ENCODE data around the gene TCF7L2. TPM values are rescaled to one million over a fixed set of nuclear protein-coding genes. Genes with fewer than 3 reads are reported as not detected.
"Not testable (repeated sequence)": the region's sequence is repeated elsewhere in the genome, so short reads cannot be mapped to it uniquely, and the experiment has no call there.

TCF7L2 gene
- total RNA-seq, 1 donor from 2014 or later = 0.21 TPM

- H3K27me3 Mint-ChIP-seq = no peaks in the 10 kb centered on the region
Measured at GRCh38 chr10:113061054-113061430, 111.0 kb downstream of the TCF7L2 start.

DNA sequence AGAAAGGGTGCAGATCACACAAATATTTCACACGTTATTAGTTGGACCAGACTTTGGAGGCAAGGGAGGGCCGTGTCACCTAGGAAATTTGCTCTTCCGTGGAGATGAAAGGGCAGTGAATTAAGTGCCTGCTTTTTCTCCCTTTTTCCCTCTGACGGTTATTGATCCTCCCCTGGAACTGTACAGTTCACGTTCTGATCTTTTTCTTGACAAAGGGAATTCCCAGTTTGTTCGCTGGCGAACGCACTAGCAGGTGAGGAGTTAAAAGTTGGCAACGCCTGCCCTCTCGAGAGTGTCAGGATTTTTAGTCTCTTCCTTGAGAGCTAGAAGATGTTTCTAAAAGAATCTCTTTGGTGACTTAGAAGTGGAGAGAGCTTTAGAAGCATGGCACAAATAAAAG lies 111.5 kb downstream of the TCF7L2 start:
- no peak for DNase-seq
- H3K4me1 Mint-ChIP-seq = no peaks in the 10 kb centered on the region
- no peak overlapping the region for H3K27ac Mint-ChIP-seq
- intact Hi-C loops (cut with micrococcal nuclease) = no loop called here
- H3K9me3 Mint-ChIP-seq = no peaks in the 10 kb centered on the region
- no peaks in the 10 kb centered on the region for H3K27me3 Mint-ChIP-seq
- H3K36me3 Mint-ChIP-seq (ENCODE audit: low read depth) = no peaks in the 10 kb centered on the region
- no peak overlapping the region for H3K4me3 Mint-ChIP-seq

More at GRCh38 chr10:113061054-113061430, 111.0 kb downstream of the TCF7L2 start:
- no peak overlapping the region for H3K27ac Mint-ChIP-seq
- no peak overlapping the region for H3K4me3 Mint-ChIP-seq
- intact Hi-C loops (cut with micrococcal nuclease) = no loop called here
- H3K4me1 Mint-ChIP-seq = no peaks in the 10 kb centered on the region
- no peaks in the 10 kb centered on the region for H3K36me3 Mint-ChIP-seq (ENCODE audit: low read depth)
- H3K9me3 Mint-ChIP-seq = no peaks in the 10 kb centered on the region
- DNase-seq = no peak

DNA sequence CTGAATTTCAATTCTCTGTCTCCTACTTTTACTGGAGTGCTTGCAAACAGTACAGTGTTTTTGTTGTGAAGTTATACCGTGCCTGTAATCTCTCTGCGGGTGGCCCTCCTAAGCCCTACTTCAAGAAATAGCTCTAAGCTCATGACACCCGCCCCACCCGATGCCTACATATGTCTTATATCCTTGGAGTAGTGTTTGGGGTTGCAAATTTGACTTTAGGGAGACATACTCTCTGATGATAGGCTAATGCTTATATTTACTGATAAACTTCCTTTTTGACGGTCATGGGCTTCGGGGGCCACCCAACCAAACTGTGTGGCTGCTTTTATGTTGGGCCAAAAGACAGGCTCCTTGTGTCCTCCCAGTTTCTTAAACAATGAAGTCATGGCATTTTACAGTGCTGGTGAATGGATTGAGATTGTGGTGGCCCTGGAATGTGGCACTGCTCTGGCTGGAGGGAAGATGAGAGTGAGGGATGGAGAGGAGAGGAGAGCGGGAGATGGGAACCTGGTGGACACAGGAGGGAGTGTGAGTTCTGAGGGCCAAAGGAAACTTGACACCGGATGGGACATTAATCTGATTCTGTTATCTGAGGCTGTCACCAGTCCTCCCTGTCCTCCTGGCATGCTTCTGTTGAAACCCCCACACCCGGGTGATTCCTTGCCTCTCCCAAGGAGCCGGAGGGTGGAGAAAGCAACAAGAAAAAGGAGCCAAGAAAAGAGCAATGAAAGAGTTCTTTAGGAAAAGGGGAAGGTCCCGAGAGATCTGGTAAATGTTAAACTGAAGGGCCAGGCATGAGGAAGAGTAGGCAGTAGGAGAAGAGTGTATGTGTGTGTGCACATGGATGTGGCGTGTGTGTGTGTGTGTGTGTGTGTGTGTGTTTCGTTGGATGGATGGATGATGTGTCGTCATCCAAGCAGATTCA lies 113.3 kb downstream of the TCF7L2 start:
- Mint-ChIP-seq H3K27ac (no peak overlapping the region), H3K9me3 (no peaks in the 10 kb centered on the region)
- intact Hi-C loops (cut with micrococcal nuclease) = no loop called here

GRCh38 chr10:113064039-113064438 lies 114.0 kb downstream of the TCF7L2 start:
- no peaks in the 10 kb centered on the region for H3K36me3 Mint-ChIP-seq (ENCODE audit: low read depth)
- no peak overlapping the region for H3K4me3 Mint-ChIP-seq

More for the DNA sequence above, 113.3 kb downstream of the TCF7L2 start:
- DNase-seq = no peak
- H3K4me1 Mint-ChIP-seq = no peaks in the 10 kb centered on the region
- H3K4me3 Mint-ChIP-seq = no peak overlapping the region
- no peaks in the 10 kb centered on the region for H3K36me3 Mint-ChIP-seq (ENCODE audit: low read depth)
- peaks cover 2% of the 10 kb centered on the region for H3K27me3 Mint-ChIP-seq

GRCh38 chr10:113066120-113066519 lies 116.1 kb downstream of the TCF7L2 start:
- not testable (repeated sequence) for H3K27ac Mint-ChIP-seq, H3K27me3 Mint-ChIP-seq

More at GRCh38 chr10:113064039-113064438, 114.0 kb downstream of the TCF7L2 start:
- no peak overlapping the region for H3K27ac Mint-ChIP-seq
- H3K27me3 Mint-ChIP-seq = peaks cover 2% of the 10 kb centered on the region
- H3K4me1 Mint-ChIP-seq = no peaks in the 10 kb centered on the region
- intact Hi-C loops (cut with micrococcal nuclease) = no loop called here
- no peak for DNase-seq
- no peaks in the 10 kb centered on the region for H3K9me3 Mint-ChIP-seq

GRCh38 chr10:113066561-113067312 lies 116.7 kb downstream of the TCF7L2 start:
- Mint-ChIP-seq H3K9me3 (no peaks in the 10 kb centered on the region), H3K27ac (no peak overlapping the region), H3K4me3 (no peak overlapping the region), H3K4me1 (no peaks in the 10 kb centered on the region), H3K27me3 (peaks cover 3% of the 10 kb centered on the region), H3K36me3 (ENCODE audit: low read depth) (no peaks in the 10 kb centered on the region)
- no peak for DNase-seq
- intact Hi-C loops (cut with micrococcal nuclease) = no loop called here

More at GRCh38 chr10:113066120-113066519, 116.1 kb downstream of the TCF7L2 start:
- H3K4me1 Mint-ChIP-seq; H3K36me3 Mint-ChIP-seq (ENCODE audit: low read depth); intact Hi-C loops (cut with micrococcal nuclease); H3K9me3 Mint-ChIP-seq; H3K4me3 Mint-ChIP-seq; DNase-seq: not testable (repeated sequence)

- Mint-ChIP-seq H3K27ac (no peak overlapping the region), H3K9me3 (no peaks in the 10 kb centered on the region), H3K27me3 (peaks cover 3% of the 10 kb centered on the region), H3K4me1 (no peaks in the 10 kb centered on the region), H3K36me3 (ENCODE audit: low read depth) (no peaks in the 10 kb centered on the region), H3K4me3 (no peak overlapping the region)
- intact Hi-C loops (cut with micrococcal nuclease) = no loop called here
- no peak for DNase-seq
Measured at GRCh38 chr10:113067501-113067900, 117.5 kb downstream of the TCF7L2 start.

DNA sequence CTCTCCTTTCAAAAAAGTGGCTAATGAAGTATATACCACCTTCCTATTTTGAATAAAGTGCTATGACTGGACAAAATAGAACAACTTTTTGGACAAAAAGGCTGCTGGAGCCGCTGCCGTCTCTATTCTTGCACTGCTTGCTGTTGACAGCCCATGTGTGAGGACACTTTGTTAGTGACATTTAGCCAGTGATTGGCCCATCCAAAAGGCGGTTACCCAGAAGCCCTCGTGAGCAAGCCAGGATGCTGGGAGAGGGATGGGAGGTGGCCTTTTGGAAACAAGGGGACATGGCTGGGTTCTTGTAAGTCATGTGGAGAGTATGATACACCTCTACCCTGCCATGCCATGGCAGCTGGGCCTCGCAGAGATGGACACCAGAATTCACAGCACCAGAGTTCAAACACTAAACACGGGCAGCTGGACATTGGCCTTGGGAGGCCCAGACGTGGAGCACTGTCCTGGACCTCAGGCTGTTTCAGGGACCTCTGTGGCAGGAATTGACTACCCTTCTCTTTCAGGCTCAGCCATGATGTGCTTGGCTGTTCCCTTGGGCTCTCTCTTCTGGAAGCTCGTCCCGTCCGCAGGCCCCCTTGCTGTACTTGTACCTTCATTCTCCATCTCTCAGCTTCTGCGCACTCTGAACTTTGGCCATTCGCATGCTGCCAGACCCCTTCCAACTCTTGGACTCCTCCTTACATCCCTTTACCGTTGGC lies 118.3 kb downstream of the TCF7L2 start:
- no peak for DNase-seq
- no peaks in the 10 kb centered on the region for H3K36me3 Mint-ChIP-seq (ENCODE audit: low read depth)
- intact Hi-C loops (cut with micrococcal nuclease) = no loop called here
- no peaks in the 10 kb centered on the region for H3K4me1 Mint-ChIP-seq
- no peaks in the 10 kb centered on the region for H3K9me3 Mint-ChIP-seq
- H3K27me3 Mint-ChIP-seq = peaks cover 3% of the 10 kb centered on the region
- H3K27ac Mint-ChIP-seq = no peak overlapping the region
- no peak overlapping the region for H3K4me3 Mint-ChIP-seq

DNA sequence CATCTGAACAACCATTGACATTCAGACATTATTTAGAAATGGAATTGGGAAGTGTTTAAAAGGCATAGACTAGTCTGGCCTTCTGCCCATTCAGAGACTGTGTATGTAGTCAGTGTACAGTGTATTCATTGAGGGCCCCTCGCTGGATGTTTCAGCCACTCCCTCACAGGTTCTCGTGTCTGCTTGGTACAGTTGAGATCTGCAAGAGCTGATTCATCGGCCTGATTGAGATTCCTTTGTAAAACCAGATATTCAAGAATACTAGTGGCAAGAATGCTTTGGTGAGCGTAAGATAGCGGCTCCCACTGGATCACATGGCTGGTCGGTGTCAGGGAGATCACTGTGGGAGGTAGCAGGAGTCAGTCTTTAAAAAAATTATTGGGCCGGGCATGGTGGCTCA lies 119.5 kb downstream of the TCF7L2 start:
- no peaks in the 10 kb centered on the region for H3K9me3 Mint-ChIP-seq
- H3K27ac Mint-ChIP-seq = no peak overlapping the region
- peaks cover 3% of the 10 kb centered on the region for H3K27me3 Mint-ChIP-seq
- H3K4me3 Mint-ChIP-seq = no peak overlapping the region
- no peaks in the 10 kb centered on the region for H3K4me1 Mint-ChIP-seq
- H3K36me3 Mint-ChIP-seq (ENCODE audit: low read depth) = no peaks in the 10 kb centered on the region
- no peak for DNase-seq
- intact Hi-C loops (cut with micrococcal nuclease) = no loop called here

- Mint-ChIP-seq H3K4me1 (no peaks in the 10 kb centered on the region), H3K27ac (no peak overlapping the region), H3K36me3 (ENCODE audit: low read depth) (no peaks in the 10 kb centered on the region), H3K4me3 (no peak overlapping the region), H3K27me3 (peaks cover 6% of the 10 kb centered on the region), H3K9me3 (no peaks in the 10 kb centered on the region)
- DNase-seq = no peak
- intact Hi-C loops (cut with micrococcal nuclease) = no loop called here
Measured at GRCh38 chr10:113071446-113071845, 121.4 kb downstream of the TCF7L2 start.

DNA sequence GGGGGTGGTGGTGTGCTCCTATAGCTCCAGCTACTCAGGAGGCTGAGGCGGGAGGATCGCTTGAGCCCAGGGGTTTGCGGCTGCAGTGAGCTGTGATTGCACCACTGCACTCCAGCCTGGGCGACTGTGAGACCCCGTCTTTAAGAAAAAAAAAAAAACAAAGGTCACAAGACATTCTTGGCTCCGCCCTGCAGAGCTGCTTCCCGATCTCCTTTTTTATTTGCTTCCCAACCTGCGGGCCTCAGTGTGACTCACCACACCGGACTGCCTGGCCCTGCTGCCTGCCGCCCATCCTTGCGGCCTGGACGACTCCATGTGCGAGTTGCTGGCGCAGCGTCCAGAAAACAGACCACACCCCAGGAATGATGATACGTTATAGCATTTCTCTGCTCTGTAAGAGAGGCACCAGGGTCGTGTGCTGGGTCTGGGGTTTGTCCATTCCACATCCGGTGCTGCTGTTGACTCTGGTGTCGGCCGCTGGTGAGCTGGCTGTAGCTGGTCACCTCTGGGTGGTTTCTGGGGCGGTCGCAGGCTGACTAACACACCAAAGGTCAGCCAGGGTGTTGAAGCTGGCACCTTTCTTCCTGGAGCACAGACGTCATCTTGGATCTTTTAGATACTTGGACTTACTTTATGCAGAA lies 123.6 kb downstream of the TCF7L2 start:
- intact Hi-C loops (cut with micrococcal nuclease) = no loop called here
- no peaks in the 10 kb centered on the region for H3K36me3 Mint-ChIP-seq (ENCODE audit: low read depth)
- no peak for DNase-seq
- peaks cover 4% of the 10 kb centered on the region for H3K27me3 Mint-ChIP-seq
- no peaks in the 10 kb centered on the region for H3K4me1 Mint-ChIP-seq
- H3K27ac Mint-ChIP-seq = no peak overlapping the region
- no peaks in the 10 kb centered on the region for H3K9me3 Mint-ChIP-seq
- H3K4me3 Mint-ChIP-seq = no peak overlapping the region

GRCh38 chr10:113076949-113077348 lies 126.9 kb downstream of the TCF7L2 start:
- Mint-ChIP-seq H3K4me1 (no peaks in the 10 kb centered on the region), H3K36me3 (ENCODE audit: low read depth) (no peaks in the 10 kb centered on the region), H3K27me3 (peaks cover 5% of the 10 kb centered on the region), H3K27ac (no peak overlapping the region), H3K4me3 (no peak overlapping the region), H3K9me3 (no peaks in the 10 kb centered on the region)
- DNase-seq = no peak
- intact Hi-C loops (cut with micrococcal nuclease) = no loop called here

DNA sequence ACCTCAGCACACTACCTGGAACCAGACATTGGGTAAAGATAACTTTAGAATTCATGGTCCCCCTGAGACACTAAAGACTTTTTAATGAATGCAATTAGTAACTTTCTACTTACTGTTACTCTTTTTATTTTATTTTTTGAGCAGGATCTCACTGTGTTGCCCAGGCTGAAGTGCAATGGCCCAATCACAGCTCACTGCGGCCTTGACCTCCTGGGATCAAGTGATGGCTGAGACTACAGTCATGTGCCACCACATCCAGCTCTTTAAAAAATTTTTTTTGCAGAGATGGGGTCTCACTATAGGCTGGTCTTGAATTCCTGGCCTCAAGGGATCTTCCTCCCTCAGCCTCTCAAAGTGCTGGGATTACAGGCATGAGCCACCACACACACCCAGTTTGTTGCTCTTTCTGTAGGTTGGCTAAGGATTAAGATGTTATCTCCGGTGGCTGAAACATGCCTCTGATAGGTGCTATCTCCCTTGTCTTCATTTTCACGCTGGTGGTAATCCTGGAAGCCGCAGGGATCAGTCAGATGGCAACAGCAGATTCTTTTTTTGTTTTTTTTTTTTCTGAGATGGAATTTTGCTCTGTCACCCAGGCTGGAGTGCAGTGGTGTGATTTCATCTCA lies 128.3 kb downstream of the TCF7L2 start:
- intact Hi-C loops (cut with micrococcal nuclease) = no loop called here
- Mint-ChIP-seq H3K4me1 (no peaks in the 10 kb centered on the region), H3K36me3 (ENCODE audit: low read depth) (no peaks in the 10 kb centered on the region), H3K4me3 (no peak overlapping the region), H3K27ac (no peak overlapping the region), H3K27me3 (peaks cover 5% of the 10 kb centered on the region), H3K9me3 (no peaks in the 10 kb centered on the region)
- no peak for DNase-seq

Measured in activated CD4-positive, alpha-beta T cell treated with anti-CD3 and anti-CD28 coated beads, Interleukin-2, amount 10 ng/mL, durations not matched to agents 24 days and 14 days (primary cell).